Measurements from ENCODE around the gene HMCN1. TPM values are rescaled to one million over a fixed set of nuclear protein-coding genes. Genes with fewer than 3 reads are reported as not detected.

Gene HMCN1
- polyA plus RNA-seq, 1 donor from 2014 or later = 0.66 TPM

- Histone ChIP-seq H3K4me2 (ENCODE audit: low read length) (no peak overlapping the region), H3F3A (ENCODE audit: insufficient read depth, low read length, poor library complexity, severe bottlenecking) (no peaks in the 10 kb centered on the region), H3K27ac (ENCODE audit: low read length) (no peak overlapping the region), H2AFZ (ENCODE audit: low read depth, low read length) (no peak overlapping the region), H4K20me1 (ENCODE audit: insufficient read depth) (no peaks in the 10 kb centered on the region), H3K27me3 (ENCODE audit: insufficient read depth, low read depth, low read length) (no peaks in the 10 kb centered on the region), H3K36me3 (ENCODE audit: insufficient read depth, low read length) (no peaks in the 10 kb centered on the region), H3K79me2 (replicated peaks; ENCODE audit: insufficient read depth, low read length) (no peaks in the 10 kb centered on the region), H3K9ac (ENCODE audit: low read length) (no peak overlapping the region), H3K4me3 (ENCODE audit: low read length) (no peak overlapping the region), H3K9me2 (ENCODE audit: insufficient read depth, low read length) (no peaks in the 10 kb centered on the region), H3K9me3 (ENCODE audit: low read length) (no peaks in the 10 kb centered on the region)
- TF ChIP-seq TAF1 (IDR thresholded peaks at IDR 0.05; ENCODE audit: low read depth) (no peak), POLR2AphosphoS5 (IDR thresholded peaks at IDR 0.05) (no peak), MXI1 (conservative IDR thresholded peaks at IDR 0.05; ENCODE audit: poor library complexity, severe bottlenecking) (no peak), RAD21 (conservative IDR thresholded peaks at IDR 0.05) (no peak), EZH2 (IDR thresholded peaks at IDR 0.05; ENCODE audit: borderline replicate concordance, insufficient read depth, low read length, poor library complexity, severe bottlenecking) (no peak), EP300 (conservative IDR thresholded peaks at IDR 0.05; ENCODE audit: poor library complexity, severe bottlenecking) (no peak), SMC3 (conservative IDR thresholded peaks at IDR 0.05; ENCODE audit: poor library complexity) (no peak)
- TF ChIP-seq, protein P1, sequence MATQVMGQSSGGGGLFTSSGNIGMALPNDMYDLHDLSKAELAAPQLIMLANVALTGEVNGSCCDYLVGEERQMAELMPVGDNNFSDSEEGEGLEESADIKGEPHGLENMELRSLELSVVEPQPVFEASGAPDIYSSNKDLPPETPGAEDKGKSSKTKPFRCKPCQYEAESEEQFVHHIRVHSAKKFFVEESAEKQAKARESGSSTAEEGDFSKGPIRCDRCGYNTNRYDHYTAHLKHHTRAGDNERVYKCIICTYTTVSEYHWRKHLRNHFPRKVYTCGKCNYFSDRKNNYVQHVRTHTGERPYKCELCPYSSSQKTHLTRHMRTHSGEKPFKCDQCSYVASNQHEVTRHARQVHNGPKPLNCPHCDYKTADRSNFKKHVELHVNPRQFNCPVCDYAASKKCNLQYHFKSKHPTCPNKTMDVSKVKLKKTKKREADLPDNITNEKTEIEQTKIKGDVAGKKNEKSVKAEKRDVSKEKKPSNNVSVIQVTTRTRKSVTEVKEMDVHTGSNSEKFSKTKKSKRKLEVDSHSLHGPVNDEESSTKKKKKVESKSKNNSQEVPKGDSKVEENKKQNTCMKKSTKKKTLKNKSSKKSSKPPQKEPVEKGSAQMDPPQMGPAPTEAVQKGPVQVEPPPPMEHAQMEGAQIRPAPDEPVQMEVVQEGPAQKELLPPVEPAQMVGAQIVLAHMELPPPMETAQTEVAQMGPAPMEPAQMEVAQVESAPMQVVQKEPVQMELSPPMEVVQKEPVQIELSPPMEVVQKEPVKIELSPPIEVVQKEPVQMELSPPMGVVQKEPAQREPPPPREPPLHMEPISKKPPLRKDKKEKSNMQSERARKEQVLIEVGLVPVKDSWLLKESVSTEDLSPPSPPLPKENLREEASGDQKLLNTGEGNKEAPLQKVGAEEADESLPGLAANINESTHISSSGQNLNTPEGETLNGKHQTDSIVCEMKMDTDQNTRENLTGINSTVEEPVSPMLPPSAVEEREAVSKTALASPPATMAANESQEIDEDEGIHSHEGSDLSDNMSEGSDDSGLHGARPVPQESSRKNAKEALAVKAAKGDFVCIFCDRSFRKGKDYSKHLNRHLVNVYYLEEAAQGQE (IDR thresholded peaks at IDR 0.05; ENCODE audit: borderline replicate concordance) = no peak
- TF ChIP-seq, protein P2, sequence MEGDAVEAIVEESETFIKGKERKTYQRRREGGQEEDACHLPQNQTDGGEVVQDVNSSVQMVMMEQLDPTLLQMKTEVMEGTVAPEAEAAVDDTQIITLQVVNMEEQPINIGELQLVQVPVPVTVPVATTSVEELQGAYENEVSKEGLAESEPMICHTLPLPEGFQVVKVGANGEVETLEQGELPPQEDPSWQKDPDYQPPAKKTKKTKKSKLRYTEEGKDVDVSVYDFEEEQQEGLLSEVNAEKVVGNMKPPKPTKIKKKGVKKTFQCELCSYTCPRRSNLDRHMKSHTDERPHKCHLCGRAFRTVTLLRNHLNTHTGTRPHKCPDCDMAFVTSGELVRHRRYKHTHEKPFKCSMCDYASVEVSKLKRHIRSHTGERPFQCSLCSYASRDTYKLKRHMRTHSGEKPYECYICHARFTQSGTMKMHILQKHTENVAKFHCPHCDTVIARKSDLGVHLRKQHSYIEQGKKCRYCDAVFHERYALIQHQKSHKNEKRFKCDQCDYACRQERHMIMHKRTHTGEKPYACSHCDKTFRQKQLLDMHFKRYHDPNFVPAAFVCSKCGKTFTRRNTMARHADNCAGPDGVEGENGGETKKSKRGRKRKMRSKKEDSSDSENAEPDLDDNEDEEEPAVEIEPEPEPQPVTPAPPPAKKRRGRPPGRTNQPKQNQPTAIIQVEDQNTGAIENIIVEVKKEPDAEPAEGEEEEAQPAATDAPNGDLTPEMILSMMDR (IDR thresholded peaks at IDR 0.05; ENCODE audit: poor library complexity, severe bottlenecking) = no peak
These were observed 321.7 kb downstream of the HMCN1 start for GRCh38 chr1:186055846-186056245.

DNA sequence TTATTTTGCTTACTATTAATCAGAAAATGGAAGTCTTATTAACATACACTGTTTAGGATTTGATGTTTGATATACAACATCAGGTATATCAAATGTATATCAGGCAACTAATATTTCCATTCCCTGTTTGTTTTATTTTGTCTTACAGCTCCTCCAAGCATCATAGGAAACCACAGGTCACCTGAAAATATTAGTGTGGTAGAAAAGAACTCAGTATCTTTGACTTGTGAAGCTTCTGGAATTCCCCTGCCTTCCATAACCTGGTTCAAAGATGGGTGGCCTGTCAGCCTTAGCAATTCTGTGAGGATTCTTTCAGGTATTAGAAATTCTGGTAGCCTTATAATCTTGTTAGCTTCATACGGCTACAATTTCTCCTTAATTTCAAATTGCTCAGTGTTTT is 322.9 kb downstream of the HMCN1 start:
- Histone ChIP-seq H3K4me3 (ENCODE audit: low read length) (no peak overlapping the region), H3K4me2 (ENCODE audit: low read length) (no peak overlapping the region), H3K9me2 (ENCODE audit: insufficient read depth, low read length) (no peaks in the 10 kb centered on the region), H4K20me1 (ENCODE audit: insufficient read depth) (no peaks in the 10 kb centered on the region), H3K9me3 (ENCODE audit: low read length) (no peaks in the 10 kb centered on the region), H3F3A (ENCODE audit: insufficient read depth, low read length, poor library complexity, severe bottlenecking) (no peaks in the 10 kb centered on the region), H3K9ac (ENCODE audit: low read length) (no peak overlapping the region), H3K27me3 (ENCODE audit: insufficient read depth, low read depth, low read length) (no peaks in the 10 kb centered on the region), H3K27ac (ENCODE audit: low read length) (no peak overlapping the region), H3K79me2 (replicated peaks; ENCODE audit: insufficient read depth, low read length) (no peaks in the 10 kb centered on the region), H3K36me3 (ENCODE audit: insufficient read depth, low read length) (no peaks in the 10 kb centered on the region), H2AFZ (ENCODE audit: low read depth, low read length) (no peak overlapping the region)
- TF ChIP-seq SMC3 (conservative IDR thresholded peaks at IDR 0.05; ENCODE audit: poor library complexity) = no peak
- TF ChIP-seq MXI1 (conservative IDR thresholded peaks at IDR 0.05; ENCODE audit: poor library complexity, severe bottlenecking) = no peak
- TF ChIP-seq RAD21 (conservative IDR thresholded peaks at IDR 0.05) = no peak
- TF ChIP-seq TAF1 (IDR thresholded peaks at IDR 0.05; ENCODE audit: low read depth) = no peak
- TF ChIP-seq EP300 (conservative IDR thresholded peaks at IDR 0.05; ENCODE audit: poor library complexity, severe bottlenecking) = no peak
- TF ChIP-seq, protein P1 (IDR thresholded peaks at IDR 0.05; ENCODE audit: borderline replicate concordance) = no peak
- no peak for TF ChIP-seq EZH2 (IDR thresholded peaks at IDR 0.05; ENCODE audit: borderline replicate concordance, insufficient read depth, low read length, poor library complexity, severe bottlenecking)
